SU-DHL-6 (cell line): Measurements from ENCODE around the gene LTBP2.

Experiments used
- CTCF ChIP-seq: fragments of 200-600 bp; sonication (generic); IDR thresholded peaks from one replicate; pipeline ENCODE4 v1.5.1; 2017; ENCODE audit warnings: antibody characterized with exemption, mild to moderate bottlenecking, low read length, moderate library complexity; ENCODE audit not compliant: insufficient read depth, poor library complexity, severe bottlenecking
- EZH2phosphoT487 ChIP-seq: fragments of 200-600 bp; sonication (generic), shearing (Covaris generic); conservative IDR thresholded peaks from 2 replicates; pipeline ENCODE4 v1.6.1; 2018; ENCODE audit warnings: mild to moderate bottlenecking, antibody characterized with exemption, low read length, moderate library complexity, mixed read lengths

GRCh38 chr14:74585406-74586335, 26.4 kb downstream of the LTBP2 start:
- TF ChIP-seq CTCF = no peak
- no peak for TF ChIP-seq EZH2phosphoT487
